ENCODE results near the gene ETFB.
A peak's percentile ranks its signal among the peaks of the same experiment; 100 is the strongest.
"Not testable (repeated sequence)": the region's sequence is repeated elsewhere in the genome, so short reads cannot be mapped to it uniquely, and the experiment has no call there.

Gene ETFB

GRCh38 chr19:51365965-51366388 is at the start of gene ETFB:
ETFB (minus strand) TSS chr19:51366388; CDS start chr19:51366326, 62 bp downstream.
- peak in 1 of 2 experiments; percentile 42 for DNase-seq

DNA sequence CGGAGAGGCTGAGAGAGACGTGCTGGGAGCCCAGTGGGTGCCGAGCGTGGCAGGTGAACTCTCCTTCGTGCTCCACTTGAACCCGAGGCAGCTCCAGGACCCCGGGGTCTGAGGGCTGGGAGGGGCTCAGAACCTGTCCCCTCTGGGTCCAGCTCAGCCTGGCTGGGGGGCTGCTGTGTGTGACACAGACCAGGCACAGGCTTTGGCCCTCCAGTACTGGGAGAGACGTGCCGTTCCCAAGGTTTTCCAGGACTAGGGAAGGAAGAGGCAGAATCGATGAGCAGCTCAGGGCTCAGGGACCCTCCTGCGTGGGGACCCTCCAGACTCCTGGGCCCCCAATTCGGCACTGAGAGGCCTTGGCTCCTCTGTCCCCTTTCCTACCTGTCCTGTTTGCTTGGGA is 49.0 kb upstream of the ETFB start:
- no peak for DNase-seq

DNA sequence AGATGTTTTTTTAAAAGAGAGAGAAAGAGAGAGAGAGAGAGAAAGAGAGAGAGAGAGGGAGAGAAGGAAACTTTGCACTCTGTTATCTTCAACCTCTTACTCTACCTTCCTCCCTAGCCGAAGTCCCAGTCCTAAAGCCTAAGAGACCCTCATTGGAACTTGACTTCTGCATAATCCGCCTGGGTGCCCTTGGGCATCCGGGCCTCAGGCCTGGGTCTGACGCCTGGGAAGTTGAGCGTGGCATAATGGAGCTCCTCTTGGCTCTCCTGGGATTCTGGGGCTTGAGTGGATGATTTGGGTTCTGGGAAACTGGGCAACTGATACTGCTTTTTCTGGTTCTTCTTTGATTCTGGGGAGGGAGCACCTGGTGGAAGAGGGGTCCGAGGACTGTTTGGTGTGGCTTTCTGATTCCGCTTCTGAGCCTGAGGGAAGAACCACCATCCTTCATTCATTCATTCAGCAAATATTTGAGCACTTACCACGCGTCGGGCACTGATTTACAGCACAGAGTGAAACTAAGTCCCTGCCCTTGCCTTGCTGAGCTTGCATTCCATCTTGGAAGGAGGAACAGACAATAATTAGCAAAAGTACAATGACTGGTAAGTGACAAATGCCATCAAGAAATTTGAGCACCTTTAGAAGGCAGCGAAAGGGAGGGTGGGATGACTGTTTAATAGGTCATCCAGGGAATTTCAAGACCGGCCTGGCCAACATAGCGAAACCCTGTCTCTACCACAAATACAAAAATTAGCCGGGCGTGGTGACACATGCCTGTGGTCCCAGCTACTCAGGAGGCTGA is 45.0 kb upstream of the ETFB start:
- no peak for DNase-seq

GRCh38 chr19:51407511-51408131 is 41.4 kb upstream of the ETFB start:
- DNase-seq, result no peak

DNA sequence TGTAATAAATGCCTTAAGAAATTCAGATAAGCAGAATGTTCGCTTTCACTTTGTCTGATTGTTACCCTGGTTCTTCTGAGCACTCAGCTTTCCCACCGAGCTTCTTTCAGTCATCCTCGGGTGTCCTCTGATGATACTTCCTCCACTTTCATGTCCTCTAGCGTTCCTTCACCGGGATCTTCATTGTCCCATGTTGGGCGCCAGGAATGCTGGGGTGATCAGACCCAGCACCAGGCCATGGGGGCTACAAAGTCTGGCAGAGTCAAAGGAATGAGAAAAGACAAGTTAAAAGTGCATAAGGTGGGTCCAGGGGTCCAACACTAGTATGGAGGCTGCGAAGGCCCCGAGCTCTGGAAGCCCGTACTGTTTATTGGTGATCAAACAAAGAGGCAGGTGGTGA is 35.9 kb upstream of the ETFB start:
- DNase-seq, result no peak

DNA sequence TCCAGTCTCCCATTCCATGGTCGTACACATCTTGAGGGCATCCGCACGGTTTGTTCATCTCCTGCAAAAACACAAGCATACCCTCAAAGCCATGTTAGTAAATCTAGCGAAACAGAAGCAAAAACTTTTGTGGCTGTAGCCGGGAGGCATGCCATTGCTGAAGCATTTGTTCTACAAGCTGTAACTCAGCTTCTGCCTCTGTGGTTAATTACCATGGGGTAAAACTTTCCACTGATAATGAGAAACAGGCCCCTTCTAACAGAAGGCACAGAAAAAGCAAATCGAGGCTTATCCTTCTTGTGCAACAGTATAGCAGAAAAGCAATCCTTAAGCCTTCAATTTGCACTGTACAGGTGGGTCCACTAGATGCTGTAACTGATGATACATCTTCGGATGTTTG is 33.7 kb upstream of the ETFB start:
- DNase-seq, result not testable (repeated sequence)

DNA sequence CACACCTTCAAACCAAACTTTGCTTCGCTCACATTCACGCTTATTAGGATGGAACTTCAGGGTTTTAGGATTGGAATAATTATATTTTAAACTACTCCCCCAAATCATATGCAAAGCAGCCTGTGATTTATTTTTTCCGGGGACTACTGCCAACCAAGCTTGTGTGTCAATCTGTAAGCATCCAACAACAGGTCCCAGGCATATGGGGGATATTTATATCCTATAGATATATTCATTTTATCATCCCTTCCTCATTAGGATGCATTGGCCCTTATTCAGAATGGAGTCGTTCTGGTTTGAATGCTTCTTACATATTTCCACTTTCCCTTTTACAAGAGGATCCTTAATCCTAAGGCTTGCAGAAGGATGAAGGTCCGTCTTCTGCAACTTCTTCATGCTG is 33.0 kb upstream of the ETFB start:
- no peak for DNase-seq

DNA sequence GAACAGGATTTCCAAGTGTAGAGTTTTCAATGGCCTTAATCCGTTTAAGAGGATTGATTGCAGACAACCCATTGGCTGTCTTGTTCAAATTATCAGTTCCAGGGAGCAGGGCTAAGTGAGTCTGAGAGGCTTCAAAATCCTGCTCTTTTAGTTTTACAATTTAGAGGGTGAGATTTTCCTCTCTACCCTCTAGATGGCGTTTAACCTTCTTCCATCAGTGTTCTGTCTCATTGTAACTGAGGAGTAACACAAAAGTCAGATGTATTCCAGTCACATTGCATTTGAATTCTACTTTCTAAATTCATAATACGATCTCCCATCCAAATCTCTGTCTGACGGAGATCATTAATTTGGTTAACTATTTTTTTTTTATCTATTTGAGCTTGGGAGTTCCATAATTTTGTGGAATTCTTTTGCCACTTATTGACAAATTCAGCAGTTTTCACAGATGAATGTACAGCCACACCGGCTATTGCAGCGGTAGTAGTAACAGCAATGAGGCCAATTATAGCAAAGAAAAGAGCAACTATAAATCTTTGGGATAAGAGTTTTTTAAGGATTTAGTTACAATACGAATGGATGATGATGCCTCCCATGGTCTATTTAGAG is 32.0 kb upstream of the ETFB start:
- DNase-seq, result peak in 1 of 2 experiments; percentile 8

DNA sequence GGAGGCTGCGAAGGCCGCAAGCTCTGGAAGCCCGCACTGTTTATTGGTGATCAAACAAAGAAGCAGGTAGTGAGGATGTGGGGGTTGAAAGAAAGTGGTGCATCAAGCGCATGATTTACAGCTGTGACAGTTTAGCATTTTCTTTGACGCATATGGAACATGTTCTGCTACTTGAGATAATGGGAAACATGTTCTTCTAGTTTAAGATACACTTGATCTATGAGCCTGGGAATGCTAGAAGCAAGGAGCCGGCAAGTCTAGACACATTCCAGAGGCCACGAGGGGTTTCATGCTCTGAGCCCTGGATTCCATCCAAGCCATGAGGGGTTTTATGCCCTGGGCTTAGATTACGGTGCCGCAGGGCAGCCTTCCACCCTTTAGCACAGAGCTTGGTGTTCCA is 31.3 kb upstream of the ETFB start:
- DNase-seq, result not testable (repeated sequence)

DNA sequence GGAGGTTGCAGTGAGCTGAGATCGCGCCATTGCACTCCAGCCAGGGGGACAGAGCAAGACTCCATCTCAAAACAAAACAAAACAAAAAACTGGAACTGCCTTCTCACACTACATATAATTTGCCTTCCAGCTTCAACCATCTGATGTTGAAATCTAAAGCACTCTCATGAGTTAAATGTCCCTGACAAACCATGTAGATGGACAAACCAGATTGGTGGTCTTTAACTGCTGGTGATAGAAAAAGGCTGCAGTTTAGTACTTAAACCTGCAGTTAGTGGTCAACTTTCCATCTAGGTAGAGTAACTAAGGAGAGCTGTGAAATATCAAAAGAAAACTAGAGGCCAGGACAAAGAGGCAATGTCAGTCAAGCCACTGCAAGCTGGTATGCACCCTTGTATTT is 30.0 kb upstream of the ETFB start:
- no peak for DNase-seq

DNA sequence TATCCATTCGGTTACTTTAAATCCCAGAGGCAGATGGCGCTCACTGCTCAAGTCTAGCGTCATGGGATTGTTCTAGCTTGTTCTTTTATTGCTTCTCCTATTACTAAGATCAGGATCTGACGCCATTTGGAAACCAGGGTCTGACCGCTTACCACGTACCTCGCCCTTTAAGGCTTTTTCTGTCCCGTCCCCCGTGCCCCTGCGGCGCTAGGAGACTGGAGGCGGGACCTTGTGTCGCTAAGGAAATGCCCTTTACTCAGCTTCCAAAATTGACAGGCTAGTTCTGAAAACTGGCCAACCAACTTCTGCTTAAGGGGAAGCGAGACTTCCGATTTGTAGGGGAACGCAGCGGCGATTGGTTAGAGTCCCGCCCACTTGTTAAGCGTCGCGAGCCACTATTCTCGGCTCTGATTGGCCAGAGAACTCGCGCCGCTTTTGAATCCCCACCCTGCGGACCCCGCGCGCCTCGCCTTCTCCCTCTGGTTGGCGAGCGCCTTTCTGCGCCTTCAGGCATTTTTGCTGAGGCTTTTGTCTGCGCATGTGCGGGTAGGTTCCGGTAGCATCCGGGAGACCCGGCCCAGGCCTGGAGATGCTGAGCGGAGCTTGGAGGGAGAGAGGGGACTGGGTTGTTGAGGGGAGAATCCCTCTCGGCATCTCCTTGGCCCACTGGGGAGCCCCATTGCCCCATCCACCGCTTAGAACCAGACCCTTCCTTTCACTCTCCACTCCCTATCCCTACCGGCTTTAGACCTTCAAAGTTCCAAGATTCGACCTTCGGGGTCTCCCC is 28.1 kb upstream of the ETFB start:
- DNase-seq, result peak; percentile 93 to 99

DNA sequence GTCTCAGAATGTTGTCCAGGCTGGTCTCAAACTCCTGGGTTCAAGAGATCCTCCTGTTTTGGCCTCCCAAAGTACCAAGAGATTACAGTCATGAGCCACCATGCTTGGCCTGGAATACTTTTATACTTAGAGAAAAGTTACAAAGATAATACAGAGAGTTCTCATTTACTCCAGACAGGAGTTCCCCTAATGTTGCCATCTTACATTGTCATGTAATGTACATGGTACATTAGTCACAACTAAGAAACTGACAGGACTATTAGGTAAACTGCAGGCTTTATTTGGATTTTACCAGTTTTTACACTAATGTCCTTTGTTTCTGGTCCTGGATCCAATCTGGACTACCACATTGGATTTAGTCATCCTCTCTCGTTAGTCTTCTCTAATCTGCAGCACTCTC is 26.5 kb upstream of the ETFB start:
- no peak for DNase-seq

DNA sequence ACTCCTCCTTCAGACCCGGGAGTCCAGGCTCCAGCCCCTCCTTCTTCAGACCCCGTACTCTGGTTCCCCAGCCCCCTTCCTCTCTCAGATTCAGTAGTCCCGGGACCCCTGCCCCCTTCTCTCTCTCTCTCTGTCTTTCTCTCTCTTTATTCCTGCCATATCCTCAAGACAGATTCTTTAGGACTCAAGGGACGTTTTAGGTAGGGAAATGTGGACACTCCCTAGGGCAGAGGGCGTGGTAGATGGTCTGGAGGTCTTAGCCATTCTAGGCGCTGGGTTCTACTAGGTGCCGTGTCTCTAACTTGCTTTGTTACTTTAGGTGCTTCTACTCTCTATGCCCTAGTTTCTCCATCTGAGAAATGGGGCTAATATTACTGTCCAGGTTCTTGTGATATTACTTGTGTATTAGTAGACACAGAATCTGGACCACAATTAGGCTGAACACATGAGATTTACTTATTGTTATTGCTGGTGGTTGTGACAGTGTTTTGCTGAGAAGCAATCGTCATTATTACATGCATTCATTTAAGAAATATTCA is 25.0 kb upstream of the ETFB start:
- DNase-seq, result no peak

GRCh38 chr19:51389143-51389542 is 23.0 kb upstream of the ETFB start:
- DNase-seq, result no peak

DNA sequence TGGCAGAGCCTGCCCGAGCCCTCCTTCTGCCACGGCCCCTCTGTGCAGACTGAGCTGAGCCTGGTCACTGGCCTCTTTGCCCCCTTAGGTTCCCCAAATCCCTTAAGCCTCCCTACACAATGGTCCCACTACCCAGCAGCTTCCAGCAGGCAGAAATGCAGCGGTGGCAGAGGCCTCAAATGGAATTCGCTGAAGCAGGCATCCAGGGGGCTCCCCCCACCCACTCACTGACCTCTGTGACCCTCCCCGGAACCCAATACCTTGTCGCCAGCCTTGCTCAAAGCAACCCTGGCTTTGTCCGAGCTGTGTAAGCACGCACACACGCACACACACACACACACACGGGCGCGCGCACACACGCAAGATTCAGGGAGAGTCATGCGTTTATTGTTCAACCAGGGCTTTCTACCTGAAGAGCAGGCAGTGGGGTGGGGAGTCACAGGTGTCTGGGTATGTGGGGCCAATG is 21.8 kb upstream of the ETFB start, which contains the start of gene LIM2:
LIM2 (minus strand) TSS at position 51 of the 466 bp plus-strand sequence. CDS start 531 bp downstream, outside the sequence.
- DNase-seq, result no peak

GRCh38 chr19:51386882-51387520 is 20.8 kb upstream of the ETFB start:
- no peak for DNase-seq

- no peak for DNase-seq
Observed at GRCh38 chr19:51382004-51382403, 15.8 kb upstream of the ETFB start.

DNA sequence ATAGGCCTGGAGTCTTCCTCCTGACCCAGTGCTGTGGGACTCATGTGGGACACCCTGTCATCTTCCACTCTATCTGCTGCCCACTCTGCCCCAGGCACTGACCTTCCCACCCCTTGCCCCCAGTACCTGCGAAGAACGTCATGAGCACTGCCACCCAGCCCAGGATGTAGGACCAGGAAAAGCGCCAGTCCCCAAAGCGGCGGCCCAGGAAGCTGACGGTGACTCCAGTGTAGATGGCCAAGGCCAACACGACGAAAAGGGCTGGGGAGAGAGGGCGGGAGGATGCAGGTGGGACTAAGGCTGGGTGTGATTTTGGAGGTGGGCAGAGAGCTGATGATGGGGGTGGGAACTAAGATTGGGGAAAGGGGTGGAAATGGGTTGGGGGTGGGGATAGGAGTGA is 14.2 kb upstream of the ETFB start:
- DNase-seq, result no peak

GRCh38 chr19:51377422-51377821 is 11.2 kb upstream of the ETFB start:
- DNase-seq, result no peak

DNA sequence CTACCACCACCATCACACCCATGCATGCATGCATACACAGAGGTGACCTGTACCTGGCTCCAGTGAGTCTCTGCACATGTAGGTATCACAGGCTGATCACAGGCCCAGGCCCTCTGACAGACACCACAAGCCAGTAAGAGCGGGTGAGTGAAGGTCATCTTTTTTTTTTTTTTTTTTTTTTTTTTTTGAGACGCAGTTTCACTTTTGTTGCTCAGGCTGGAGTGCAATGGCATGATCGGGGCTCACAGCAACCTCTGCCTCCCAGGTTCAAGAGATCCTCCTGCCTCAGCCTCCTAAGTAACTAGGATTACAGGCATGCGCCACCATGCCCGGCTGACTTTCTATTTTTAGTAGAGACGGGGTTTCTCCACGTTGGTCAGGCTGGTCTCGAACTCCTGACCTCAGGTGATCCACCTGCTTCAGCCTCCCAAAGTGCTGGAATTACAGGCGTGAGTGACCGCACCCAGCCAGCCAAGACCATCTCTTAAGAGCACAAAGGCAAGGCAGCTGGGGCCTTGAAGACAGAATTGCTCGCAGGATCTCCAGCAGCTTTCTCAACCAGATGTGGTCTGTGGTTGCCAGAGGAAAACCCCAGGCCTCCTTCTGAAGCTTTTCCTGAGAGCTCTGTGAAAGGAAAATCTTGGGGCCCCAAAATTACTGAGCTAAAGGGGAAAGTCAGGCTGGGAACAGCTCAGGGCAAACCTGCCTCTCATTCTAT is 9.5 kb upstream of the ETFB start:
- DNase-seq, result no peak

All from NCI-H446 (cell line).